ENCODE results near the gene TTC1. TPM values are rescaled to one million over a fixed set of nuclear protein-coding genes. Genes with fewer than 3 reads are reported as not detected.
A peak's percentile ranks its signal among the peaks of the same experiment; 100 is the strongest.
"Not testable (repeated sequence)": the region's sequence is repeated elsewhere in the genome, so short reads cannot be mapped to it uniquely, and the experiment has no call there.

TTC1 gene
- total RNA-seq, 1 experiment from 2014 or later = 67.6 TPM

GRCh38 chr5:159965031-159965837 is 43.7 kb upstream of the TTC1 start:
- Histone ChIP-seq H3K9me3 (ENCODE audit: control insufficient read depth, insufficient read depth, low read depth, low read length) (no peaks in the 10 kb centered on the region), H3K27me3 (ENCODE audit: control insufficient read depth, insufficient read depth, low read length) (no peaks in the 10 kb centered on the region)
- in situ Hi-C loops (cut with HindIII; ENCODE audit: low pct_unique_long_range_greater_than_20kb, low sequenced_read_pairs) = no loop called here

GRCh38 chr5:159965838-159966128 is 43.2 kb upstream of the TTC1 start:
- CTCF ChIA-PET = interaction anchor here (0.7 kb wide), 1 partner anchor 12 kb away, joined by 3 read pairs; no protein-coding TSS in a partner anchor
- H3K4me3 ChIP-seq (ENCODE audit: low read depth in 2 of 2, low read length in 2 of 2); H3K36me3 ChIP-seq (ENCODE audit: control insufficient read depth, insufficient read depth, low read length); intact Hi-C loops (cut with micrococcal nuclease; ENCODE audit: unreplicated experiment); H3K4me1 ChIP-seq (ENCODE audit: control insufficient read depth, insufficient read depth, low read length); in situ Hi-C loops (cut with HindIII; ENCODE audit: low pct_unique_long_range_greater_than_20kb, low sequenced_read_pairs); BruUV-seq (replicated peaks); POLR2A ChIA-PET; H3K27ac ChIP-seq (ENCODE audit: low read length); DNase-seq (ENCODE audit: low read depth, low spot score); H3K27me3 ChIP-seq (ENCODE audit: control insufficient read depth, insufficient read depth, low read length); H3K9me3 ChIP-seq (ENCODE audit: control insufficient read depth, insufficient read depth, low read depth, low read length): not testable (repeated sequence)
- TF ChIP-seq CTCF (IDR thresholded peaks at IDR 0.05) = peak; percentile 40
- peak; percentile 13; the same call in 1 of the 2 replicates for ATAC-seq

More at GRCh38 chr5:159965031-159965837, 43.7 kb upstream of the TTC1 start:
- H3K27ac ChIP-seq (ENCODE audit: low read length) = no peak overlapping the region
- intact Hi-C loops (cut with micrococcal nuclease; ENCODE audit: unreplicated experiment) = no loop called here
- no peak for DNase-seq (ENCODE audit: low read depth, low spot score)
- POLR2A ChIA-PET = no interaction called here
- H3K4me3 ChIP-seq (ENCODE audit: low read depth in 2 of 2, low read length in 2 of 2) = no peak overlapping the region
- TF ChIP-seq TCF7L2 (IDR thresholded peaks at IDR 0.05; ENCODE audit: low read depth, low read length) (no peak), CTCF (IDR thresholded peaks at IDR 0.05) (peak; percentile 83)
- BruUV-seq (replicated peaks) = no TSS peak
- no peaks in the 10 kb centered on the region for H3K36me3 ChIP-seq (ENCODE audit: control insufficient read depth, insufficient read depth, low read length)
- H3K4me1 ChIP-seq (ENCODE audit: control insufficient read depth, insufficient read depth, low read length) = no peaks in the 10 kb centered on the region
- ATAC-seq = peak; percentile 88
- CTCF ChIA-PET = interaction anchor here (0.7 kb wide), 1 partner anchor 11 kb away, joined by 3 read pairs; no protein-coding TSS in a partner anchor

GRCh38 chr5:159969966-159970365 is 39.0 kb upstream of the TTC1 start:
- Histone ChIP-seq H3K9me3 (ENCODE audit: control insufficient read depth, insufficient read depth, low read depth, low read length) (no peaks in the 10 kb centered on the region), H3K36me3 (ENCODE audit: control insufficient read depth, insufficient read depth, low read length) (no peaks in the 10 kb centered on the region), H3K4me3 (ENCODE audit: low read depth in 2 of 2, low read length in 2 of 2) (no peak overlapping the region), H3K27me3 (ENCODE audit: control insufficient read depth, insufficient read depth, low read length) (0 out of 2 replicates have a peak, but pooled peaks cover 3% of the 10 kb centered on the region), H3K27ac (ENCODE audit: low read length) (no peak overlapping the region), H3K4me1 (ENCODE audit: control insufficient read depth, insufficient read depth, low read length) (no peaks in the 10 kb centered on the region)
- CTCF ChIA-PET = no interaction called here
- BruUV-seq (replicated peaks) = no TSS peak
- TF ChIP-seq TCF7L2 (IDR thresholded peaks at IDR 0.05; ENCODE audit: low read depth, low read length) (no peak), SIN3A (IDR thresholded peaks at IDR 0.05; ENCODE audit: borderline replicate concordance, insufficient read depth, low read depth, low read length) (no peak), REST (IDR thresholded peaks at IDR 0.05; ENCODE audit: insufficient read depth in 1 of 2, low read depth in 2 of 2, low read length in 1 of 2) (no peak), CTCF (IDR thresholded peaks at IDR 0.05) (no peak)
- DNase-seq (ENCODE audit: low read depth, low spot score) (no peak), ATAC-seq (no peak)
- intact Hi-C loops (cut with micrococcal nuclease; ENCODE audit: unreplicated experiment) (no loop called here), in situ Hi-C loops (cut with HindIII; ENCODE audit: low pct_unique_long_range_greater_than_20kb, low sequenced_read_pairs) (no loop called here)
- POLR2A ChIA-PET = no interaction called here

All from Panc1 (cell line).